HT-29 (cell line): Measurements from ENCODE around the gene ZBTB7C. TPM values are rescaled to one million over a fixed set of nuclear protein-coding genes. Genes with fewer than 3 reads are reported as not detected.

ENCODE experiments used
- DNase-seq: peaks from one replicate; pipeline ENCODE4 v3.0.0-alpha.2; 2015; ENCODE audit warnings: low spot score
- total RNA-seq: library from RNA; depleted of rRNA; stranded (reverse); fragments of >200 nt; shearing (Covaris generic); gene quantifications from 2 replicates; pipeline ENCODE4 v1.2.3, GENCODE V29; 2014

Gene ZBTB7C
- total RNA-seq, 1 experiment from 2014 or later = 15.1 TPM

- DNase-seq = no peak
Observed at GRCh38 chr18:48098538-48098937, 310.6 kb downstream of the ZBTB7C start.

GRCh38 chr18:48098007-48098406 lies 311.2 kb downstream of the ZBTB7C start:
- no peak for DNase-seq

GRCh38 chr18:48095726-48096125 lies 313.5 kb downstream of the ZBTB7C start:
- no peak for DNase-seq

DNA sequence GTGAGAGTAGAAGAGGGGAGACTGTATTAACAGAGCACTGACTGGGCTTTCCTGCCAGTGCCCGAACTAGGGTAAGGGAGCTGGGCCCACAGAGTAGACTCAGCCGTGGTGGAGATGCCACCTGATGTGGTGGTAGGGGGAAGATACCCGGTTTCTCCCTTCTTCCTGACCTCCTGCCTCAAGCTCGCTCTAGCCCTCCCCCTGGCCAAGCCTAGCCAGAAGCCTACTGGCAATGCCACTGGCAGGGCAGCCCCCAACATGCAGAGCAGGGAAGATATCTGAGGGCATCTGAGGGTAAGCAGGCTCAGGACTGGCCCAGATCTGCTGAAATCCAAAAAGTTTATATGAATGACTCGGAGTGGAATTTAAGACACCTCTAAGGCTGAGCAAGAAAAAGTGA lies 316.1 kb downstream of the ZBTB7C start:
- DNase-seq = no peak

- no peak for DNase-seq
Observed at GRCh38 chr18:48091869-48092497, 317.2 kb downstream of the ZBTB7C start.

GRCh38 chr18:48090702-48091101 lies 318.5 kb downstream of the ZBTB7C start:
- no peak for DNase-seq

DNA sequence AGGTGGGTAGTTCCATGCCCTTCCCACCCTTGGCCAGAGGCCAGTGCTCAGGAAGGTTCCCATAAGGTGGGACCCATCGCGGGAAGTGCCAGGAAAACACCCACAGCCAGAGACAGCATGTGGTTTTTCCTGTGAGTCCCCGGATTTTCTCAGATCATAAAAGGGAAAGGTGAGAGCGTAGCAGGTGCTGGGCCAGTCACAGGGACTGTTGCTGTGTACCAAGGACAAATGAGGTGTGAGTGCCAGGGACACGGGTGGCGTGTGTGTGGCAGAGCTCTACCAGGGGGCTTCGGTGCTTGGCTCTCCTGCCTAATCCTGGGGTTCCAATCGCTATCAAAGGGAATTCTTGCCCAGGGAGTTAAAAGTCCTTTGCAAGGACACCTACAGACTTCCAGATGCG lies 319.2 kb downstream of the ZBTB7C start:
- DNase-seq = no peak

- no peak for DNase-seq
Observed at GRCh38 chr18:48085781-48086487, 323.2 kb downstream of the ZBTB7C start.

- DNase-seq = no peak
Observed at GRCh38 chr18:48084858-48085257, 324.3 kb downstream of the ZBTB7C start.

- DNase-seq = no peak
Observed at GRCh38 chr18:48084041-48084757, 325.0 kb downstream of the ZBTB7C start.

- no peak for DNase-seq
Observed at GRCh38 chr18:48080546-48080945, 328.6 kb downstream of the ZBTB7C start.

GRCh38 chr18:48079885-48080284 lies 329.3 kb downstream of the ZBTB7C start:
- no peak for DNase-seq

DNA sequence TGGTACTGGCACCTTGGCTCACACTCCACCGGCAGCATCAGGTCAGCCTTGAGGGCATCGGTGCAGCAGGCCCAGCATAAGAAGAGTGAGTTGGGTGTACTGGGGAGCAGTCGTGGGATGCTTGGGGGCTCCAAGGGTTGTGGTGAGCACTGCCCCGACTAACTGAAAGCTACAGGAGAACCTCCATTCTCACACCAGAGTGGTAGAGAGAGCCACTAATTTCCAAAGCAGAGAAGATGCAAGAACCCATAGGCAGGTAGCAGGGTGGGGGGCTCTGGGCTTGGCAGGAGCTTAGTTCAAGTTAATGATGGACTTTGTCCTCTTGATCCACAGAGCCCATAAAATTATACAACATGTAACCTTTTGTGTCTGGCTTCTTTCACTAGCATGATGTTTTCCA lies 330.7 kb downstream of the ZBTB7C start:
- no peak for DNase-seq

- DNase-seq = no peak
Observed at GRCh38 chr18:48077291-48077690, 331.9 kb downstream of the ZBTB7C start.

DNA sequence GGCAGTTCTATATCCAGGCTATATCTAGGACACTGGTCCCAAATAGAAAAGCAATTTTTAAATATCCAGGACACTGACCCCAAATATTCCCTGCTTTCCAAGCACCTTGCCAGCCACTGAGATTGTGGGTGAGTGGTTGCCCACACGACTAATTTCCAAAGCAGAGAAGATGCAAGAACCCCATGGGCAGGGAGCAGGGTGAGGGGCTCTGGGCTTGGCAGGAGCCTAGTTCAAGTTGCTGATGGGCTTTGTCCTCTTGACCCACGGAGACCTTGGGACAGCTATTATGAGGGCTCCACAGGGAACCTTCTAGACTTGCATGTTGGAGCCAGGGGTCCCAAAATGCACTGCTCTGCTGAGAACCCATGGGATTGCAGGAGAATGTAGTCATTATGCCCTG lies 332.7 kb downstream of the ZBTB7C start:
- DNase-seq = no peak

DNA sequence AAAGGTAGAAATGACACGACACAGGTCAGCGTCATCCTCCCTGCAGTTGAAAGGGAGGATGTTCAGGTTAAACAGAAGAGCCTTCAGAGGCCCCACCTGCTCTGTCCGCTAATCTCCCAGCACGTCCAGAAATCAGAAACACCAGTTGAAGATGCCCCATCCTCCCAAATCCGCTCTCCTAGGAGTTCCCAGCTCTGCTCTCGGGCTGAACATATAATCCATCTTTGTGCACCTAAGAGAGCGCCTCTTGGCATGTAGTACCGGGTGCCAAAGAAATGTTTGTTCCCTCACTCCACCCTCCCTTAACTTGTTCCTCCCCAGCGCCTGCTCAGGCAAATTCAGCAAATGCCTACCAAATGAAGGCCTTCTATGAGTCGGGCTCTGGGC lies 333.5 kb downstream of the ZBTB7C start:
- DNase-seq = no peak

- DNase-seq = no peak
Observed at GRCh38 chr18:48074929-48075706, 334.1 kb downstream of the ZBTB7C start.

DNA sequence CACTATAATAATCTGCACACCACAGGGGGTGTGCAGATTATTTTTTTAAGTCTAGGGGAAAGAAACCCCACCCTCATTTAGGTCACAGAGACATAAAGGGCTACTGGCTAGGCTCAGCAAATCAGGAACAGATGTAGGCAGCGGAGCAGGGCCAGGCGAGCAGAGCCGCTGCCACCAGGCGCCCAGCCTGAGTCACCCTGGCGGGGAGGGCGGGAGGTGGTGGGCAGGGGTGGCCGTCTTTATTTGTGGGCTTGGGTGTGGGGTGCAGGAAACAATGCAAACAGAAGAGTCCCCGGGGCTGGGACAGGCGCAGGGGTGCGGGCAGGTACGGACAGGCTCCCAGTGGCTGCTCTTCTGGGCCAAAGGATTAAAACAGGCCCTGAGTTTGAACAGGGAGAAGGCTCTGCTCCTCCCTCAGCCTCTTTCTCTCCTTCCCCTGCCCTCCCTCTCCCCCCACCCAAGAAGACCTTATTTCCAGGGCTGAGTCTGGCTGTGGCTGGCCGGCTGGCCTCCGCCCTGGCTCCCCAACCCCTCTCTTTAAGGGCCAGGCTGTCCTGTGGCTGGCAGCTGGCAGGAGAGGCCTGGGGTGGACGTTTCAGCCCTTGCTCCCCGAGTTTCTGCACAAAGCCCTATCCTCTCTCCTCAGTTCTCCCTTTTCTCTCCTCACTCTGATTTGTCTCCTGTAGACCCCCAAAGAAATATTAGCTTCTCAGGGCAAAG lies 335.8 kb downstream of the ZBTB7C start:
- no peak for DNase-seq

- DNase-seq = no peak
Observed at GRCh38 chr18:48072428-48073204, 336.6 kb downstream of the ZBTB7C start.

GRCh38 chr18:48068916-48069445 lies 340.2 kb downstream of the ZBTB7C start:
- no peak for DNase-seq
